K562 (cell line): ENCODE results near the gene HNRNPK.

ENCODE experiments used
- GABPA ChIP-seq: fragments of 200-800 bp; sonication (Bioruptor generic); conservative IDR thresholded peaks from 2 replicates; pipeline ENCODE4 v1.6.1; 2016; ENCODE audit warnings: low read depth, missing genetic modification characterization, missing compliant biosample characterization
- POLR2A ChIP-seq: fragments of 450-650 bp; conservative IDR thresholded peaks from 2 replicates; pipeline ENCODE4 v1.6.1; 2016
- RCOR1 ChIP-seq, 2 experiments: IDR thresholded peaks; 2 replicates each; pipeline ENCODE4 v1.6.1; 2012; ENCODE audit warnings: low read depth in 2 of 2, low read length in 2 of 2, borderline replicate concordance in 1 of 2, improper control_type of control experiment in 1 of 2
- TCF7 ChIP-seq: sonication (generic); IDR thresholded peaks from 2 replicates; pipeline ENCODE4 v1.6.1; 2016; ENCODE audit warnings: antibody characterized with exemption, borderline replicate concordance
- ZFP30 ChIP-seq: fragments of 250-450 bp; sonication (Bioruptor Pico); IDR thresholded peaks from 2 replicates; pipeline ENCODE4 v1.8.0; 2022; ENCODE audit warnings: moderate library complexity, mild to moderate bottlenecking, inconsistent platforms, borderline replicate concordance

- TF ChIP-seq GABPA (tag), result no peak
- no peak for TF ChIP-seq POLR2A
- TF ChIP-seq TCF7, result no peak
- TF ChIP-seq ZFP30 (CRISPR knock-in tag), result no peak
- TF ChIP-seq RCOR1 (IDR thresholded peaks at IDR 0.05; ENCODE audit: borderline replicate concordance in 1 of 2, low read depth in 2 of 2, low read length in 2 of 2), result no peak
Observed at GRCh38 chr9:83996126-83996525, 16.1 kb upstream of the HNRNPK start.
